ENCODE results near the gene MRPL37.

MRPL37 gene

GRCh38 chr1:54178296-54179070 is 21.5 kb upstream of the MRPL37 start:
- Histone ChIP-seq H3K9me2 (replicated peaks; ENCODE audit: low read depth, low read length) (no peaks in the 10 kb centered on the region), H3K4me1 (ENCODE audit: insufficient read depth, low read length, poor library complexity, severe bottlenecking) (peaks cover 7% of the 10 kb centered on the region), H3F3A (ENCODE audit: low read depth) (no peaks in the 10 kb centered on the region), H3K9ac (ENCODE audit: low read depth, low read length, poor library complexity, severe bottlenecking) (no peak overlapping the region), H3K27me3 (ENCODE audit: insufficient read depth, low read length, poor library complexity, severe bottlenecking) (no peaks in the 10 kb centered on the region), H3K4me3 (ENCODE audit: low read length, poor library complexity, severe bottlenecking) (no peak overlapping the region), H3K9me3 (ENCODE audit: insufficient read depth, low read depth, low read length) (no peaks in the 10 kb centered on the region), H3K36me3 (ENCODE audit: insufficient read depth, low read length) (no peaks in the 10 kb centered on the region), H3K79me2 (ENCODE audit: insufficient read depth, low read length) (no peaks in the 10 kb centered on the region), H4K20me1 (ENCODE audit: insufficient read depth, low read length, poor library complexity, severe bottlenecking) (no peaks in the 10 kb centered on the region), H2AFZ (ENCODE audit: low read length) (no peak overlapping the region), H3K4me2 (ENCODE audit: low read depth, low read length, poor library complexity, severe bottlenecking) (no peak overlapping the region)
- TF ChIP-seq EZH2phosphoT487 (IDR thresholded peaks at IDR 0.05; ENCODE audit: borderline replicate concordance) (no peak), CTCF (conservative IDR thresholded peaks at IDR 0.05; ENCODE audit: low read length) (no peak)

- Histone ChIP-seq H3K4me2 (ENCODE audit: low read depth, low read length, poor library complexity, severe bottlenecking) (no peak overlapping the region), H3K9ac (ENCODE audit: low read depth, low read length, poor library complexity, severe bottlenecking) (no peak overlapping the region), H3K27me3 (ENCODE audit: insufficient read depth, low read length, poor library complexity, severe bottlenecking) (no peaks in the 10 kb centered on the region), H3K4me1 (ENCODE audit: insufficient read depth, low read length, poor library complexity, severe bottlenecking) (no peaks in the 10 kb centered on the region), H3K9me2 (replicated peaks; ENCODE audit: low read depth, low read length) (no peaks in the 10 kb centered on the region), H3K9me3 (ENCODE audit: insufficient read depth, low read depth, low read length) (no peaks in the 10 kb centered on the region), H4K20me1 (ENCODE audit: insufficient read depth, low read length, poor library complexity, severe bottlenecking) (no peaks in the 10 kb centered on the region), H3K36me3 (ENCODE audit: insufficient read depth, low read length) (no peaks in the 10 kb centered on the region), H3K4me3 (ENCODE audit: low read length, poor library complexity, severe bottlenecking) (no peak overlapping the region), H3F3A (ENCODE audit: low read depth) (no peaks in the 10 kb centered on the region), H3K79me2 (ENCODE audit: insufficient read depth, low read length) (no peaks in the 10 kb centered on the region), H2AFZ (ENCODE audit: low read length) (no peak overlapping the region)
- TF ChIP-seq EZH2phosphoT487 (IDR thresholded peaks at IDR 0.05; ENCODE audit: borderline replicate concordance) (no peak), CTCF (conservative IDR thresholded peaks at IDR 0.05; ENCODE audit: low read length) (no peak)
Measured at GRCh38 chr1:54180701-54181360, 19.1 kb upstream of the MRPL37 start.

GRCh38 chr1:54186056-54186455 is 13.9 kb upstream of the MRPL37 start:
- Histone ChIP-seq H3K79me2 (ENCODE audit: insufficient read depth, low read length) (no peaks in the 10 kb centered on the region), H3K27me3 (ENCODE audit: insufficient read depth, low read length, poor library complexity, severe bottlenecking) (no peaks in the 10 kb centered on the region), H3K9ac (ENCODE audit: low read depth, low read length, poor library complexity, severe bottlenecking) (no peak overlapping the region), H3F3A (ENCODE audit: low read depth) (no peaks in the 10 kb centered on the region), H3K4me2 (ENCODE audit: low read depth, low read length, poor library complexity, severe bottlenecking) (no peak overlapping the region), H3K36me3 (ENCODE audit: insufficient read depth, low read length) (no peaks in the 10 kb centered on the region), H3K9me3 (ENCODE audit: insufficient read depth, low read depth, low read length) (no peaks in the 10 kb centered on the region), H3K4me1 (ENCODE audit: insufficient read depth, low read length, poor library complexity, severe bottlenecking) (no peaks in the 10 kb centered on the region), H3K9me2 (replicated peaks; ENCODE audit: low read depth, low read length) (no peaks in the 10 kb centered on the region), H4K20me1 (ENCODE audit: insufficient read depth, low read length, poor library complexity, severe bottlenecking) (no peaks in the 10 kb centered on the region), H3K4me3 (ENCODE audit: low read length, poor library complexity, severe bottlenecking) (no peak overlapping the region), H2AFZ (ENCODE audit: low read length) (no peak overlapping the region)
- TF ChIP-seq CTCF (conservative IDR thresholded peaks at IDR 0.05; ENCODE audit: low read length) (no peak), EZH2phosphoT487 (IDR thresholded peaks at IDR 0.05; ENCODE audit: borderline replicate concordance) (no peak)

Data from Loucy (cell line).